Fibroblast of the conjunctiva (primary cell): ENCODE data around the gene CPSF4.
"Not testable (repeated sequence)": the region's sequence is repeated elsewhere in the genome, so short reads cannot be mapped to it uniquely, and the experiment has no call there.

Experiments used
- DNase-seq: peaks from one replicate; pipeline ENCODE4 v3.0.0-alpha.2; 2010; ENCODE audit warnings: low read depth

The CPSF4 gene

GRCh38 chr7:99490878-99491277 is 52.1 kb downstream of the CPSF4 start:
- DNase-seq: no peak

GRCh38 chr7:99493823-99494222 is 55.1 kb downstream of the CPSF4 start:
- DNase-seq: no peak

GRCh38 chr7:99497766-99498545 is 59.2 kb downstream of the CPSF4 start:
- DNase-seq: no peak

GRCh38 chr7:99498546-99498944 is 59.8 kb downstream of the CPSF4 start:
- DNase-seq: no peak

GRCh38 chr7:99499371-99499720 is 60.6 kb downstream of the CPSF4 start:
- DNase-seq: no peak

- DNase-seq: peak; percentile 75
These were observed 61.2 kb downstream of the CPSF4 start, which contains the start of gene ZNF394 for GRCh38 chr7:99499721-99500636. Gene ZNF394 (minus strand): TSS chr7:99500281. CDS start chr7:99500093, 188 bp downstream.

- DNase-seq: no peak
These were observed 61.9 kb downstream of the CPSF4 start for GRCh38 chr7:99500637-99501009.

GRCh38 chr7:99501236-99501635 is 62.5 kb downstream of the CPSF4 start:
- DNase-seq: not testable (repeated sequence)

- DNase-seq: no peak
These were observed 65.5 kb downstream of the CPSF4 start for GRCh38 chr7:99504281-99504602.

- DNase-seq: peak; percentile 93
These were observed 66.0 kb downstream of the CPSF4 start, which contains the start of gene ZKSCAN5 for GRCh38 chr7:99504603-99505323. Gene ZKSCAN5 (plus strand): TSS chr7:99504662. CDS start chr7:99506045, 1,383 bp downstream.

GRCh38 chr7:99505324-99505662 is 66.5 kb downstream of the CPSF4 start:
- DNase-seq: no peak
